Stimulated activated CD4-positive, alpha-beta T cell treated with anti-CD3 and anti-CD28 coated beads, Interleukin-1b, Interleukin-23, amount 100 ng/mL, for 1 hour (primary cell): ENCODE measurements around the gene TST.
A peak's percentile ranks its signal among the peaks of the same experiment; 100 is the strongest.

Source experiments
- DNase-seq, 2 donors: peaks; one replicate each; pipeline ENCODE4 v3.0.0-alpha.2; 2020; ENCODE audit warnings: low read depth in 2 of 2

The TST gene

DNA sequence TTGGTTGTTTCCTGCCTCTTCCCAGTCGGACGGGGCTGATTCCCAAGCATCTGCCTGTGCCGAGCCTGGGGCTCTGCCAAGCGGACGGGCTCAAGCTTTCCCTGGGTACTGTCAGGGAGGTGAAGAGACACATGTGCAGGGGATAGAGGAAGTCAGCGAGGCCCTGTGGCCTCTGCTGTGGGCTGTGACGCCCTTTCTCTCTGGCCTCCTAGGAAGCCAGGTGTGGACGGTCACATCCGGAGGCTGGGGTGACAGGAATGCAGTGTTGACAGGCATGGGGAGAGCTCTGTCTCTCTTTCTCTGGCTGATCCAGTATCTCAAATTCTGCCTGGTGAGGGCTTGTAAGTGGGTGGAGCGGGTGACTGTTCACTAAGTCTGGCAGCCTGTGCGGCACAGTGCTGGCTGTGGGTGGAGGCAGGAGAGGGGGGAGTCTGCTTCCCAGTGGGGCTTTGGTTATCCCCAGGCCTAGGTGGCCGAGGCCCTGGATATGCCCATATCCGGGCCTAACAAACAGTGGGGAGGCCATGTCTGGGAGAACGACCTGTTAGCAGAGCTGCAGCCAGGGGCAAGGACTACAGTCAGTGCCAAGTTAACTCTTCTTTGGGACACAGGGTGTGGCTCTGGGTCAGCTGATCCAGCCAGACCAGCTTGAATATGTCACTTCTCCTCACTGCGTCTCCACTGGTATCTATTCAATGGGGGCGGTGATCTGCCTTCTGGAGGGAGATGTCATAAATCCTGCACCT, 34.2 kb upstream of the TST start:
- no peak for DNase-seq

DNA sequence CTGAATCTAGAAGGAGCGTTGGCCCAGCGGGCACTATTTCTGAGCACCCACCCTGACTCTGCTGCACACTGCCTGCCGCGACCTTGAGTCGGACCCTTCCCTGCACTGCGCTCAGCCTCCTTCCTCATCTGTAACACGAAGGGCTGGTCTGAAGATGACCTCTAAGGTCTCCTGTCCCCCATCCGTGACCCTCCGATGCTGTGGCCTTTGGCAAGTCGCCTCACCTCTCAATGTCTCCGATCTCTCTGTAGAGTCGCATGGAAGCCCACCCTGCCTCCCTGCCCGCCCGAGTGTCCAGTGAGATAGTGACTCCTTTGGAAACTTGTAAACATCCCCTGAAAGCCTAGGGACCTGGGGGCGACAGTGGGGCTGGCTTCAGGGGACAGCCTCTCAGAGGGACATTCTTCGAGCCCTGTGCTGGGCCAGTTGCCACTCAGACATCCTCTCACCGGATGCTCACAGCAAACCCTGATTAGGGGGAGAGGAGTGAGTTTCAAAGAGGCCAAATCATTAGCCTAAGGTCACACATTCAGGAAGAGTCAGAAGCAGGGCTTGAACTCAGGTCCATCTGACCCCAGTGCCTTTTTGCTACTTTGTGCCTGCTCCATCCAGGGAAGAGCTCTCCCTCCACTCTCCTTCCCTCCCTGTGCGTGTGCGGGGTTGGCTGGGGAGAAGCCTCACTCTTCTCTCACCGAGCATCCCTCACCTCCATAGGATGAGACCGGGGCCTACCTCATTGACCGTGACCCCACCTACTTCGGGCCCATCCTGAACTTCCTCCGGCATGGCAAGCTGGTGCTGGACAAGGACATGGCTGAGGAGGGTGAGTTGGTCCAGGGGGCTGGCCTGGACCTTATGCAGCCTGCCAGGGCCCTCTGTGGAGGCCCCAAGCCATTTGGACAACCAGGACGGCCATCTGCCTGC, 33.4 kb upstream of the TST start:
- DNase-seq = no peak

GRCh38 chr22:37051391-37052385, 32.4 kb upstream of the TST start, which contains the start of gene KCTD17:
Gene KCTD17, plus strand, starts transcription at chr22:37051742. Its CDS starts 19 bp downstream, at chr22:37051761.
- peak; percentile 36 to 56 for DNase-seq

DNA sequence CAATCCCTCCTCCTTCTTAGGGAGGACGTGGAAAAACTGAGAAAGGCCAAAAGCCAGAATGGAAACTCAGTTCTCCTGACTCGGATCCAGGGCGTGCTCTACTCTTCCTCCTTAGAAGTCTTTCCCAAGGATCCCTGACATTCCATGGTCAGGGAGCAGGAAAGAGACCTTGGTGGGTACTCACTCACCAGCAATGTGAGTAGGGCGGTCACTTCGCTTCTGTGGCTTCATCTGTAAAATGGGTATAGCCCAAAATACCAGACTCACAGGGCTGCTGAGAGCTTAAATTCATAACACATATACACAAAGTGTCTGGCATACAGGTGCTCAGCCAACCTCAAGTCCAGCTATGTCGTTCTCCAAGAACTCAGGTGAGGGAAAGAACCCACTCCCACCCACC, 31.7 kb upstream of the TST start:
- DNase-seq = no peak

GRCh38 chr22:37049224-37049623, 30.0 kb upstream of the TST start:
- DNase-seq = no peak

DNA sequence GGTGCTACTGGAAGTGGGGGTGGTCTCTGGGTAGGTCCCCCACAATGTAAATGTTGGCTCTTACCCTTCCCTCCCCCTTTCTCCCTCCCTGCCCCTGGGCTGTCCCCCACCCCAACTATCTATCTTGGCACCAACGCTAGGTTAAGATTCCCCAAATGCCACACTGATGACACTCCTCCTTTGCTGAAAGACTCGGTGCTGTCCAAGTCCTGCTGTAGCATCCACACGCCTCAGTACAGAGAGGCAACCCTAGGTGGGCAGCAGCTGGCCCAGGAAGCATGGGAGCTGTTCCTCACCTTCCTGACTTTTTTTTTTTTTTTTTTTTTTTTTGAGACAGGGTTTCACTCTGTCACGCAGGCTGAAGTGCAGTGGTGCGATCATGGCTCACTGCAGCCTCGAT, 28.9 kb upstream of the TST start:
- no peak for DNase-seq

DNA sequence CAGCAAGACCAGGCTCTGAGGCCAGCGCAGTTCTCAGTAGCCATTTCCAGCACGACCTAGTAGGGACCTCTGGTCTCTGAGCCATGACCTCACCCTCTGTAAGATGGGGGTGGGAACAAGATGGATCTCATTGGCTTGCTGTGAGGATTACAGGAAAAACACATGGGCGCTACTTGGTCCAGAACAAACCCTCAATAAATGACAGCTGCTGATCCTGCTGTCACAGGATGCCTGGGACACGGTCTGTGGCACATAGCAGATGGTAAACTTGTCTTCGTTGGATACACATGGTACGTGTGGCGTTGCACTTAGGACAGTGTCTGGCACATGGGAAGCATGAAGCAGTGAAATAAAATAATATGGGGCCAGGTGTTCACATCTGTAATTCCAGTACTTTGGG, 27.8 kb upstream of the TST start:
- no peak for DNase-seq

DNA sequence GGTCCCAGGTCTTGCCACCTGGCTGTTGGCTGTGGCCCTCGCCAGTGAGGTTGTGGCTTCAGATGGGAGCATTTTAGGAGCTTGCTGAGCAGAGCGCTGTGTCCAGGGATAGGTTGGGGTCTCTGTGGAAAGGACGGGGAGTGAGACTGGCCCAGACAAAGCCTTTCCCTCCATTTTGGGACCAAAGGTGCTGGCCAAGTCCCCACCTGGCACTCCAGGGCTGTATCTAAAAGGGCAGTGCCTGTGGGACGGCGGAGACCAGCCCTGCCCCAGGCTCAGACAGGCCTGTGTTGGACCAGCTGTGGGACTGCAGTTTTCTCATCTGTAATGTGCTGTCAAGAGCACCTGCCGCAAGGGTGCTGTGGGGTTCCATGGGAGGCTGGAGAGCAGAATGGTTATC, 27.3 kb upstream of the TST start:
- DNase-seq = no peak

GRCh38 chr22:37045958-37046357, 26.7 kb upstream of the TST start:
- DNase-seq = no peak

- no peak for DNase-seq
Measured at GRCh38 chr22:37044634-37045625, 25.7 kb upstream of the TST start.

DNA sequence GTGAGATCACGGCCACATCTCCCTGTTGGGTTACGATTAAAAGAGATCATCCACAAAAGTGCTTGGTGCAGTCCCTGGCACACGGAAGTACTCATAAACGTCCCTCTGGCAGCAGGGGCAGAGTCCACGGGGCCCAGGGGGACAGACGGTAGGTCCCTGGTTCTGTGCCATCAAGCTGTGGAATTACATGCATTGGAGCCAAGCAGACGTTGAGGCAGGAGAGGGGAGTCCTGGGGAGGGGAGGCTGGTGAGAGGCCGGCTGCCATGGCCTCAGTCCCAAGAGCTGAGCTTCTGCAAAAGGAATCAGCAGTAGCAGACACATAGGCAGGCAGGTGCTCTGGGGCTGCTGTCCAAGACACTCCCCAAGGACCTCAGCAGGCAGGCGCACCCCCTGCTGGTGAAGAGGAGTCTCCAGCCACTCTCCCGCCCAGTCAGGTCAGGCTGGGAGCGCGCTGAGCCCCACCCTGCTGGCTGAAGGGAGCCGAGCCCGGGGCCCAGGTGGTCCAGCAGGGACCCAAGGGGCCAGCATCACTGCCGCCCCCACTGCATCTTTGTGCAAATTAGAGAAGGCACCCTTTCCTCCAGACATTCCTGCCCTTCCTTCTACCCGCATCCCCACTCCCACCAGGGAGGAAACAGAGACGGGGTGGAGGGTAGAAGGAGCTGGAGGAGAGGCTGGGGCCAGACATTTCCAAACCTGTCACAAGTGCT, 24.7 kb upstream of the TST start:
- no peak for DNase-seq

GRCh38 chr22:37043209-37043827, 24.1 kb upstream of the TST start:
- DNase-seq = no peak

DNA sequence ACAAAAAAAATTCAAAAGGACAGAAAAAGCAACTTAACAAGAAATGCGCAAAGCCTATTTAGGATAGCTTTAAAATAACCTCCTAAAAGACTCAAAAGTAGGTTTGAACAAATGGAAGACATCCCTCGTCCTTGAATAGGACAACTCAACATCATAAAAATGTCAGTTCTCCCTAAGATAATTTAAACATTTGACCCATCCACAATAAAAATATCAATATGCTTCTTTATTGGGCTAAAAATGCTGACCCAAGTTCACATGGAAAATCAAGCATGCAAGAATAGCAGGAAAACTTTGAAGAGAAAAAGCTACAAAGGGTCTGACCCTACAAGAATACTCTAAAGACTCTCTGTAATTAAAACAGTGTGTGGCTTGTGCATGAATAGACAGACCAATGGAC, 20.2 kb upstream of the TST start:
- DNase-seq = no peak

- DNase-seq = no peak
Measured at GRCh38 chr22:37037669-37038068, 18.4 kb upstream of the TST start.

DNA sequence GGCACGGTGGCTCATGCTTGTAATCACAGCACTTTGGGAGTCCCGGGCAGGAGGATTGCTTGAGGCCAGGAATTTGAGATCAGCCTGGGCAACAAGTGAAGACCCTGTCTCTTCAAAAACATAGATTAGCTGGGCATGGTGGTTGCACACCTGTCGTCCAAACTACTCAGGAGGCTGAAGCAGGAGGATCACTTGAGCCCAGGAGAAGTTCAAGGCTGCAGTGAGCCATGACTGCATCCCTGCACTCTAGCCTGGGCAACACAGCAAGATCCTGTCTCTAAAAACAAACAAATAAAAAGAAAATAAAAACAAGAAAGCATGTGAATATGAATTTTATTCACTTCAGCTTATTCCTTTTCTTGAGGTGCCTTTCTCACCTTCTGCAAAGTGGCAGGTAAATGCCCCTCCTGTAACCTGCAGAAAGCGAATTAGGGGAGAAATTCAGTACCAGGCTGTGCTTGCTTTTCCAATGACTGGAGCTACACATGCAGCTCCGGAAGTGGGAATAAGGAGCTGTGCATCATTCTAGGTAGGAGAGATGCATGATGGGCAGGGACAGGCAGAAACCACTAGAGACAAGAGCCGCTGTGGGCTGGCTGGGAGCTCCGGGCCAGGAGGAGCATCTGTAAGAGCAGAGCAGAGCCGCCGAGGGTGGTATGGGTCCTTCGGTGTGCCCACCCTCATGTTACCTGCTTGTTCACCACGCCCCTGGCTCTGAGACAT, 17.6 kb upstream of the TST start:
- no peak for DNase-seq

- DNase-seq = no peak
Measured at GRCh38 chr22:37033605-37034430, 14.6 kb upstream of the TST start.

DNA sequence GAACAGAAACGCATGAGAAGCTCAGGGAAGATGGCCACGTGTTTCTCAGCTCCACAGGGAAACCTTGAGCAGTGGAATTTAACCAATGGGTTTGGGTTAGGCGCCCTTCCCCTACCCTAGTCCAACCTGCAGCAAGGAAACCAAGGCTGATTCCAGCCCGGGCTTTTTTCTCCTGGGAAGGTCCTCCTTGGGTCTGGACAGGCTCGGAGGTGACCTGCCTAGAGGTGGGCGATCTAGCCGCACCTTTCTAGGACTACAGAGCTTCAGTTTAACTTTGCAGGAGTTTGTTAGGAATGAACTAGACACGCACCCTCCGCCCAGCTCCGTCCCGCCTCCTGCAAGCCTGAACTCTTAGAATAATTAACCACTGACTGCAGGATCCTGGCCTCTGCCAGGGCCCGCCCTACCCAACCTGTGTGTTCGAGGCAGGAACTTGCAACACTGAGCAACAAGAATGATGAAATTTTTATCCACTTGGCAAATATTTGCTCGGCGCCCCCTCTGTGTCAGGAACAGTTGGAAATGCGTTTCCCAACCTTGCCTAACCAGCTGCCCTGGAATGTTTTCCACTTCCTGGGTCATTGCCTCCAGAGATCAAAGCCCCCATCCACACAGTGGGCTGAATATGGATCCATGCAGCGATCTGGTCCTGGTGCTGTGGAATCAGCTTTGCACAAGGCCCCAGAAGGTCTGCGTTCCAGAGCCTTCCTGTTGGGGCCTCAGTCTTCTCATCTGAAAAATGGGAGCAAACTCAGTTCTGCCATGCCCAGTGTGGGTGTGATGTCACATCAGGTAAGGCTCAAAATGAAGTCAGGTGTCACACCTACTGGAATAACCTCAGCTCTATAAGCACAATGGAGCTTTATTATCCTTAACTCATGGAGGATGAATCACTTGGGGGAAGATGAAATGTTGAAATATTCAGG, 13.6 kb upstream of the TST start:
- no peak for DNase-seq
